ENCODE measurements around the gene GABBR2.

The GABBR2 gene

DNA sequence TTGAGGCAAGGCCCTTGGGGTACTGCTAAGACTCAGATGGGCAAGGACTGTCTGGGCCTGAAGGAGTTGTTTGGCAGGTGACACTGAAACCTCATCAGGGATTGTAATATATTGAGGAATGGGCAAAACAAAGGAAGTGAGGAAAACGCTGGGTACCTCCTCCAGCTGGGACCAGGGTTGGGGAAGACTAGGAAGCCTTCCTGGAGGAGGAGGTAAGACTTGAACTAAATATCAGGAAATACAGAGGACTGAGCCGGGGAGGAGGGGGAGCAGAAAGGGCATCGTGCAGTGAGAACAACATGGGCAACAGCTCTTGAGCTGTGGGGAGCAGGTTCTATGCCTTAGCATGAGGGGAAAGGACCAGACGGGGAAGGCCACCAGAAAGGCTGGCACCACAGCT is 144.0 kb downstream of the GABBR2 start:
- no peak overlapping the region for H3K27ac ChIP-seq (ENCODE audit: poor library complexity, severe bottlenecking)
- DNase-seq (ENCODE audit: low spot score): no peak

DNA sequence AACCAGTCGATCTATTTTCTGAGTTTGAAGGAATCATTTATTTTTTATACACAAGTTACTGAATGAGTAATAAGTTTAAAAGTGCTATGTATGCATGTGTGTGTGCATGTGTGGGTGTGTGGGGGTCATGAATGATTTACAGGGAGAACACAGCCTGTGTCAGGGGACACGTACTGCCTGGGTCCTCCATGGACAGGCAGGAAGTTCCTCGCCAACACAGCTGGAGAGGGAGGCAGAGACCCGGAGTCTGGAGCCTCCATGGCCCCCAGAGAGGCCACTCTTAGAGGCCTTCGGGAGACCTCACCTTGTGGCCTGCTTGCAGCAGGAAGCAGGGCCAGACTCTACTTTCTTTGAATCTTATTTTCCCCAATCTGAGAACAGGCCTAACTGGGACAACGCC is 144.7 kb downstream of the GABBR2 start:
- Histone ChIP-seq H3K4me3 (ENCODE audit: severe bottlenecking) (no peak overlapping the region), H3K4me1 (ENCODE audit: insufficient read depth, poor library complexity, severe bottlenecking) (no peaks in the 10 kb centered on the region), H3K36me3 (ENCODE audit: low read depth) (no peaks in the 10 kb centered on the region), H3K27me3 (ENCODE audit: insufficient read depth, poor library complexity, severe bottlenecking) (no peaks in the 10 kb centered on the region), H3K9me3 (ENCODE audit: severe bottlenecking) (no peaks in the 10 kb centered on the region), H3K27ac (ENCODE audit: poor library complexity, severe bottlenecking) (no peak overlapping the region)
- TF ChIP-seq, protein P1, sequence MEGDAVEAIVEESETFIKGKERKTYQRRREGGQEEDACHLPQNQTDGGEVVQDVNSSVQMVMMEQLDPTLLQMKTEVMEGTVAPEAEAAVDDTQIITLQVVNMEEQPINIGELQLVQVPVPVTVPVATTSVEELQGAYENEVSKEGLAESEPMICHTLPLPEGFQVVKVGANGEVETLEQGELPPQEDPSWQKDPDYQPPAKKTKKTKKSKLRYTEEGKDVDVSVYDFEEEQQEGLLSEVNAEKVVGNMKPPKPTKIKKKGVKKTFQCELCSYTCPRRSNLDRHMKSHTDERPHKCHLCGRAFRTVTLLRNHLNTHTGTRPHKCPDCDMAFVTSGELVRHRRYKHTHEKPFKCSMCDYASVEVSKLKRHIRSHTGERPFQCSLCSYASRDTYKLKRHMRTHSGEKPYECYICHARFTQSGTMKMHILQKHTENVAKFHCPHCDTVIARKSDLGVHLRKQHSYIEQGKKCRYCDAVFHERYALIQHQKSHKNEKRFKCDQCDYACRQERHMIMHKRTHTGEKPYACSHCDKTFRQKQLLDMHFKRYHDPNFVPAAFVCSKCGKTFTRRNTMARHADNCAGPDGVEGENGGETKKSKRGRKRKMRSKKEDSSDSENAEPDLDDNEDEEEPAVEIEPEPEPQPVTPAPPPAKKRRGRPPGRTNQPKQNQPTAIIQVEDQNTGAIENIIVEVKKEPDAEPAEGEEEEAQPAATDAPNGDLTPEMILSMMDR (IDR thresholded peaks at IDR 0.05; ENCODE audit: poor library complexity, severe bottlenecking): no peak
- DNase-seq (ENCODE audit: low spot score): no peak
- ATAC-seq (ENCODE audit: low read depth): no peak

More for the DNA sequence above, 144.0 kb downstream of the GABBR2 start:
- Histone ChIP-seq H3K4me1 (ENCODE audit: insufficient read depth, poor library complexity, severe bottlenecking) (no peaks in the 10 kb centered on the region), H3K27me3 (ENCODE audit: insufficient read depth, poor library complexity, severe bottlenecking) (no peaks in the 10 kb centered on the region), H3K4me3 (ENCODE audit: severe bottlenecking) (no peak overlapping the region), H3K36me3 (ENCODE audit: low read depth) (no peaks in the 10 kb centered on the region), H3K9me3 (ENCODE audit: severe bottlenecking) (no peaks in the 10 kb centered on the region)
- ATAC-seq (ENCODE audit: low read depth): no peak
- TF ChIP-seq, protein P1 (IDR thresholded peaks at IDR 0.05; ENCODE audit: poor library complexity, severe bottlenecking): no peak

DNA sequence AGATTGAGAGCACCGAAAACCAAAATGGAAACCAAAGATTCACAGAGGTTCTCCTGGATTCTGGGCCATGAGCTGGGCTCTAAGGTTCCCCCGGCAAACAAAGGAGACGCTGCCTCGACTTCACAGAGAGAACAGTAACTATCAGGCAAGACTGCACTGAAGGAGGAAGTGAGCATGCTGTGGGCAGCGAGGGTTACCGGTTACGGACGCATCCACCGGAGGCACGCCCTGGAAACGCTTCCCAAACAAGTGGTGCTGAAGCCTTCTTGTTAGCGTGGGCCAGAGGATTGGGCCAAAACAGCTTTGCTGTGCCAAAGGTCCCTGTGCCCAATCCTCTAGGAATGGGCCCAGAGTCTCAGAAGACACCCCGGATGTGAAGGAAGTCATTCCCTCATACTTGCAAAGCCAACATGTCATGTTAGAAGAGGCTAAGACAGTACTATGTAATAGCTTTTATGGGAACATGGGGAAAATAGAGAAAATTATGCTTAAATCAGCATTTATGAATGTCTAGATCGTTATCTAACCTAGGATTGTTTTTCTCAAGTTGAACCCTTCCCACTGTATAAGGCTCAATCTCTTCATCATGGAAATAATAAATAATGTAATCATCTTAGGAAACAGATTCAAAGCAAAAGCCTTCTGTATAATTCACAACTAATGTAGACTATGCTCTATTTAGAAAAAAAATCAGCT is 145.4 kb downstream of the GABBR2 start:
- no peak for DNase-seq (ENCODE audit: low spot score)
- TF ChIP-seq, protein P1 (IDR thresholded peaks at IDR 0.05; ENCODE audit: poor library complexity, severe bottlenecking): no peak
- Histone ChIP-seq H3K27ac (ENCODE audit: poor library complexity, severe bottlenecking) (no peak overlapping the region), H3K27me3 (ENCODE audit: insufficient read depth, poor library complexity, severe bottlenecking) (no peaks in the 10 kb centered on the region), H3K9me3 (ENCODE audit: severe bottlenecking) (no peaks in the 10 kb centered on the region), H3K4me1 (ENCODE audit: insufficient read depth, poor library complexity, severe bottlenecking) (no peaks in the 10 kb centered on the region), H3K36me3 (ENCODE audit: low read depth) (no peaks in the 10 kb centered on the region), H3K4me3 (ENCODE audit: severe bottlenecking) (no peak overlapping the region)
- no peak for ATAC-seq (ENCODE audit: low read depth)

DNA sequence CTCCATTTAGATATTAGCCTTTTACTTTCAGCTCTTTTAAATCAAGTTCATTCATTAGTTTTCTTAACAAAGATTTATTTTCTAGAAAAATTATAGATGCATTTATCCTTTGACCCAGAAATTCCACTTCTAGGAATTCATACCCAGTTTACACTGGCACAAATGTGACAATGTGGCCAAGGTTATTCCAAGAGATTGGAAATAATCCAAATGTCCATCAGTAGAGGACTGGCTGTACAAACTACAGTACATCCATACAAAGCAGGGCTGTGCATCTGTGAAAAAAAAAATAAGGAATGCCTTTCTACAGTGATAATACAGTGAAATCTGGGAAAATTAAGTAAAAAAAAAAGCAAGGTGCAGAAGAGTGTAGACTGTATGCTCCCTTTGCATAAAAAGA is 149.2 kb downstream of the GABBR2 start:
- TF ChIP-seq, protein P1 (IDR thresholded peaks at IDR 0.05; ENCODE audit: poor library complexity, severe bottlenecking): no peak
- DNase-seq (ENCODE audit: low spot score) (no peak), ATAC-seq (ENCODE audit: low read depth) (no peak)
- no peaks in the 10 kb centered on the region for H3K27me3 ChIP-seq (ENCODE audit: insufficient read depth, poor library complexity, severe bottlenecking)
- H3K4me3 ChIP-seq (ENCODE audit: severe bottlenecking): no peak overlapping the region
- H3K9me3 ChIP-seq (ENCODE audit: severe bottlenecking): no peaks in the 10 kb centered on the region
- no peaks in the 10 kb centered on the region for H3K4me1 ChIP-seq (ENCODE audit: insufficient read depth, poor library complexity, severe bottlenecking)
- H3K36me3 ChIP-seq (ENCODE audit: low read depth): no peaks in the 10 kb centered on the region
- H3K27ac ChIP-seq (ENCODE audit: poor library complexity, severe bottlenecking): no peak overlapping the region

DNA sequence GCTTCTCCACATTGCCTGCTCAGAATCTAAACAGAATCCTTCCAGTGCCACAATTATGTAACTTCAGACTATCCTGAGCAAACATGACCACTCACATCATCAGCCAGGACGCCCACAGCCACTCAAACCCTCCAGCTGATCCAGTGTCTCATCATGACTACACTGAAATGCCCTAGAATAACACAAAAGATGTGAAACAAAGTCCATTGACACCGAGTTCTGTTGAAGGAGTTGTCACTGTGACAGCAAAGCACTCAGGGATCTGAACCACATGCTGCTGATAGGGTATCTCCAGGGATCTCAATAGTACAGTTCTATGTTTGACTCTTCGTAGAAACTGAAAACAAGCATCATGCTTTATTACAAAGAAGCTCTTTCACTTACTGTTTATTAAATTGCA is 150.2 kb downstream of the GABBR2 start:
- TF ChIP-seq, protein P1 (IDR thresholded peaks at IDR 0.05; ENCODE audit: poor library complexity, severe bottlenecking): no peak
- Histone ChIP-seq H3K36me3 (ENCODE audit: low read depth) (no peaks in the 10 kb centered on the region), H3K27me3 (ENCODE audit: insufficient read depth, poor library complexity, severe bottlenecking) (no peaks in the 10 kb centered on the region), H3K27ac (ENCODE audit: poor library complexity, severe bottlenecking) (no peak overlapping the region), H3K4me3 (ENCODE audit: severe bottlenecking) (no peak overlapping the region), H3K9me3 (ENCODE audit: severe bottlenecking) (no peaks in the 10 kb centered on the region), H3K4me1 (ENCODE audit: insufficient read depth, poor library complexity, severe bottlenecking) (no peaks in the 10 kb centered on the region)
- no peak for DNase-seq (ENCODE audit: low spot score)
- no peak for ATAC-seq (ENCODE audit: low read depth)
